Measurements from ENCODE around the gene ADAM19.

The ADAM19 gene, protein sequence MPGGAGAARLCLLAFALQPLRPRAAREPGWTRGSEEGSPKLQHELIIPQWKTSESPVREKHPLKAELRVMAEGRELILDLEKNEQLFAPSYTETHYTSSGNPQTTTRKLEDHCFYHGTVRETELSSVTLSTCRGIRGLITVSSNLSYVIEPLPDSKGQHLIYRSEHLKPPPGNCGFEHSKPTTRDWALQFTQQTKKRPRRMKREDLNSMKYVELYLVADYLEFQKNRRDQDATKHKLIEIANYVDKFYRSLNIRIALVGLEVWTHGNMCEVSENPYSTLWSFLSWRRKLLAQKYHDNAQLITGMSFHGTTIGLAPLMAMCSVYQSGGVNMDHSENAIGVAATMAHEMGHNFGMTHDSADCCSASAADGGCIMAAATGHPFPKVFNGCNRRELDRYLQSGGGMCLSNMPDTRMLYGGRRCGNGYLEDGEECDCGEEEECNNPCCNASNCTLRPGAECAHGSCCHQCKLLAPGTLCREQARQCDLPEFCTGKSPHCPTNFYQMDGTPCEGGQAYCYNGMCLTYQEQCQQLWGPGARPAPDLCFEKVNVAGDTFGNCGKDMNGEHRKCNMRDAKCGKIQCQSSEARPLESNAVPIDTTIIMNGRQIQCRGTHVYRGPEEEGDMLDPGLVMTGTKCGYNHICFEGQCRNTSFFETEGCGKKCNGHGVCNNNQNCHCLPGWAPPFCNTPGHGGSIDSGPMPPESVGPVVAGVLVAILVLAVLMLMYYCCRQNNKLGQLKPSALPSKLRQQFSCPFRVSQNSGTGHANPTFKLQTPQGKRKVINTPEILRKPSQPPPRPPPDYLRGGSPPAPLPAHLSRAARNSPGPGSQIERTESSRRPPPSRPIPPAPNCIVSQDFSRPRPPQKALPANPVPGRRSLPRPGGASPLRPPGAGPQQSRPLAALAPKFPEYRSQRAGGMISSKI

GRCh38 chr5:157575381-157576020, at the start of gene ADAM19:
Gene ADAM19, minus strand, starts transcription at chr5:157575775. Its CDS starts 79 bp downstream, at chr5:157575696.
- peak; percentile 79 for DNase-seq

DNA sequence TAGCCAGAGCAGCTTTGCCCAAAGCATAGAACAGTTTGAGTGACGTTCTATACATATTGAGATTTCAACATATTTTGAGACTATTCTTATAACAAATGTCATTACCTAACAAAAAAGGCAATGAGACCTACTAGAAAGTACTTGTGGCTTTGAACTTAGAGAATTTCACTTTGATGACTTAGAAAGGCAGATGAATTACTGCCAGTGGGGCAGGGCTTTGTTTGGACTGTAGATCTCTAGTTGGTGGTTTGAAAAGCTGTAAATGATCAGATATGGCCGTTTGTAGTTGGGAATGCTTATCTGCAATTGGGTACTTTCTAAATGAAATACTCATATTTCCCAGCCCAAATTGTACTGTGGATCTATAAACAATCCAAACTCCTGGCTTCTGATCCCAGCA, 48.6 kb upstream of the ADAM19 start:
- no peak for DNase-seq

- no peak for DNase-seq
Measured at GRCh38 chr5:157620776-157621175, 45.2 kb upstream of the ADAM19 start.

GRCh38 chr5:157618191-157618765, 42.7 kb upstream of the ADAM19 start:
- DNase-seq, result no peak

- DNase-seq, result no peak
Measured at GRCh38 chr5:157616785-157617184, 41.2 kb upstream of the ADAM19 start.

DNA sequence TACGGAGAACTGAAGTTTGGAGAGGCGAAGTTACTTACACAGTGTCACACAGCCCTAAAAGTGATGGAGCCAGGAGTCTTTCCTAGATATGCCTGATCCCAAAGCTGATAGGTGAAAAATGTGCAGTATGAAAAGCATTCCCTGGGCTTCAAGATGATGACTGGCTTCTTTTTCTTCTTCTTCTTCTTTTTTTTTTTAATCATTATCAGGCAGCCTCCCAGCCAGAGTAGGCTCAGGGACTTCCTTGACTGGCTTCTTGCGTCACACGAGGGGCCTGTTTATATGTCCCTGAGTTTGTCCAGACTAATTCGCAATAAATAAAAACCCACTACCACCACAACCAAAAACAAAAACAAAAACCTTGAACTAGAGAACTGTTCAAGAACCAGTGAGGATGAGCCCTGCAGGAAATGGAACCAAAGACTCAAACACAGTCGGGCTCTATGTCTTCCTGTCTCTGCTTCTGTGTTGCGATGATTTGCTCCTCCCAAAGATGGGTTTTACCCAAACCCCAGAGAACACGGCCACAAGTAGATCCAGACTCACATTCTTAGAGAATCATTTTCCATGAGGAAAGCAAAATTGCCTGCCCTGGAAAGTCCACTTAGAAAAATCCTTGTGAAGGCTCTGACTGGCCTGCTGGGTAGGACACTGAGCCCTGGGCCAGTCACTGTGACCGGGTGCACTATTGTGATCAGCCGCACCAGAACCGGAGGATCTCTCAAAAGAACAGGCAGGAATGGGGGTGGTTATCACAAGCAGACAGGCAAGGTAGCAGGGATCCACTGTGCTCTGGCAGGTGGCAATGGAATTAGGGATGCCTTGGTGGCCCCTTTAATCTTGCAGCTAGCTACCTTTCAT, 38.0 kb upstream of the ADAM19 start:
- DNase-seq, result no peak

DNA sequence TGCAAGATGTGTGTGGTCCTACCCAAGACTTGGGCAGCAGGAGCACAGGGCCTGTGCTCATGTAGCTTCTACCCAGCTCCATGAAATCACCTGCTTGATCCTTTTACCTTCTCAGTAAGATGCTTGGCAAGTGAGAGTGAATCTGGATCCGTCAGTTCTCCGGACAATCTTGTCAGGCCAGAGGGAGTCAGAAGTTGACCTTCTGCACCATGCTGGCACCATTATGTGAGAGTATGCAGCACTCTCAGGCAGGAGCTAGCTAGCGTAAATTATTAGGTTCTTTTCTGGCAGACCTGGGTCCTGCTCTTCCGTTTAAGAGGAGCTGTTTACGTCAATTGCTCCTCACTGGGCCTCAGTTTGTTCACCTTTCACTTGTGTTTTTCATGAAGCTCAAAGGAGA, 37.0 kb upstream of the ADAM19 start:
- DNase-seq, result no peak

- no peak for DNase-seq
Measured at GRCh38 chr5:157611571-157612476, 36.2 kb upstream of the ADAM19 start.

- no peak for DNase-seq
Measured at GRCh38 chr5:157610990-157611389, 35.4 kb upstream of the ADAM19 start.

DNA sequence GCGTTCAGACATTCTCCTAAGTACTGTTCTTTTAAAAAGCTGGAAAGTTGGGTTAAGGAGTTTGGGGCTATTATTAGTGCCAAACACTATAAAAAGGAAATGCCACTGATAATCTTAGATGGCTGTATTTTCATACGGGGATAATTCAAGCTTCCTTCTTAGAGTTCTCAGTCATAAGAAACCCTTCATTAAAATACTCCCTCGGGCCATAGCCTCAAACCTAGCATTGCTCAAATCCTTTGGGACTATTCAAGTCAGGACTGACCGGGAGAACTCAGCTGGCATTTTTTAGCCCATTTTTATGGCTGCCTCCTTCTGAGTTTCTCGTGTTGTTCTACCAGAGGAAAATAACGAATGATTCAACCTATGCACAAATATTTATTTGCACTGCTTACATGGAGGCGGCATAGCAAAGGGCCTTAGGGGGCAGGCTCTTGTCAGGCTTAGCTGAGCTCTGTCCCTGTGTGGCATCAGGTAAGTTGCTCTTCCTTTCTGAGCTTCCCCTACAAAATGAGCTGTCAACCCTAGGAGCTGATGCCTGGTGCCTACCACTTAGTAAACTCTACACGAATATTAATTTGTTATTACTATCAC, 33.5 kb upstream of the ADAM19 start:
- no peak for DNase-seq

- DNase-seq, result peak; percentile 80
Measured at GRCh38 chr5:157607371-157608161, 32.0 kb upstream of the ADAM19 start.

DNA sequence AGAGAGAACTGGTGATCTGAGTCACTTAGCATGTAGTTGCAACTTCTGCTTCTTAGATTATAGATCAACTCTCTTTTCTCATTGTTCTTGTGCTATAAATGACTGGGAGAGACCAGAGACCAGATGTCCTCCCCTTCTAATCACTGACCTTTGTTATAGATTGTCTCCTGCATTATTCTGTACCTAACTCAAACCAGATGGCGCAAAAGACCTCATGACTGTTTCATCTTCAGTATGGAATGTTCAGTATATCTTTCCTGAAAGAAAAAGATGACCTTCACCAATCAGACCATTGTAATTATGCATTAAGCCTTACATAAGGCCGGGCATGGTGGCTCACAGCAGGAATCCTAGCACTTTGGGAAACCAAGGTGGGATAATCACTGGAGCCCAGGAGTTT, 30.5 kb upstream of the ADAM19 start:
- peak; percentile 46 for DNase-seq

DNA sequence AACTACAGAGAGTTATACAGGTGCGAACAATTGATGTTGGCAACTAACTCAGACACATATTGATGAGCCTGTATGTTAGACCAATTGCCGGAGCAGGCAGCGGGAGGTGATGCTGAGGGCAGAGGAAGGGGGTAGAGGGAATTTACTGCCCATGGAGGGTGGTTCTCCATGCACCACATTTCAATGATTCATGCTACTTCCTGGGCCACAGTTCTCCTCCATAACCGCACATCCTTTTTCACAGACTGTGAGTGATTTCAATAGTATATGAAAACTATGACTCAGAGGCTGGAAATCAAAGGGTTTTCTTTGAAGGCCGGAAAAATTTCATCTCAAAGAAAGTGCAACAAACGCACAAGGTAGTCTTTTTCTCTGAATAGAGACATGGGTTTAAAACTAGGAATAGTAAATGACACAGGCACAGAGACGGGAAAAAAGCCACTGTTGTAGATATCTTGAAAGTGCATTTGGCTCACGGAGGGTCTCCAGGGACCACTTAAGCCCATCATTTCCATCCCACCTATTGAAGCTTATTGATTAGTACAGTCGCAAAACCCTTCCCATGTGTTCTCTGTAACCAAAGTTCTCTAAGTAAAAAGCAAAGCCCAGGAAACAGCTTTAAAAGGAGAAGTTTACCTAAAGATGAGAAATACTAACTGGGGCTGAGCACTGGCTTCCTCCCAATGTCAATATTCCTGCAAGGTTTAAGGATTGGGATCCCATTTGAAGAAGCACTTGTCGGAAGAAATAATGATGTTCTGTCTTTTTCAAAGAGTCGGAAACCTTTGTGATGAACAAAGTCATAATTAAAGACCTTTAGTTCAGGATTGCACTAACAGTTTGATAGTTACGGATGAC, 28.0 kb upstream of the ADAM19 start:
- peak; percentile 88 for DNase-seq

DNA sequence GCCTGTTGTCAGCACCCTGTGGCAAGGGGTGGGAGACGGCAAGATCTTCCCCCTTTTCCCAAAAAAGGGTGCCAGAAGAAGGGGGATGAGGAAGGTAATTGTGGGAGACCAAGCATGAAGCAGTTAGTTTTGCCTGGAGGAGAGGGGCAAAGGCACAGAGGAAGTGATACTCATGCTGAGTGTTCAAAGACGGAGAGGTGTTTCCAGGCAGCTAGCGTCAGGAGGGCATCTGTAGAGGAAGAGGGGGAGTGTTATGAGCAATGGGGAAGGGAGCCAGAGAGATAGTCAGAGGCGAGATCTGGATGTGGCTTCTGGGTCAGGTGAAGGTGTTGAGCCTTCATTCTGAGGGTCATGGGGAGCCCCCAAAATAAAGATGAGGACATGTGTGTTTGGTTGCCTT, 26.9 kb upstream of the ADAM19 start:
- peak; percentile 21 for DNase-seq

- DNase-seq, result no peak
Measured at GRCh38 chr5:157600252-157600651, 24.7 kb upstream of the ADAM19 start.

GRCh38 chr5:157599565-157599964, 24.0 kb upstream of the ADAM19 start:
- no peak for DNase-seq

- DNase-seq, result no peak
Measured at GRCh38 chr5:157598350-157598936, 22.9 kb upstream of the ADAM19 start.

DNA sequence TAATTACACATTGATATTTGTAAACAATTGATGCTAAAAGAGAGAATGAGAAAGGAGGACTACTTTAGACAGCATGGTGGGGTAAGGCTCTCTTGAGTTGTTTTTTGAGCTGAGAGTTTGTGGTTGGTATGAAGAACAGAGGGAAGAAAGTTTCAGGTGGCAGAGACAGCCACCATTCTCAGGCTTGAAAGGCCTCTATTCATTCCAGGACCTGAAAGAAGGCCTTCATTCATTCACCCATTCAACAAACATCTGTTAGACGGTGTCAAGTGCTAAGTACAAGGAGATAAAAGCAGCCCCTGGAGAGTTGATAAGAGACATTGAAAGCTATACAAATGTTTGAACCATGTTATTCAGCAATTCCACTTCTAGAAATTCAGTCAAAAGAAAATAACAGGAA, 21.7 kb upstream of the ADAM19 start:
- DNase-seq, result no peak

All from fibroblast of skin of right quadriceps (primary cell).